DMS 273 (cell line): ENCODE measurements around the gene ADAMTS2.
"Not testable (repeated sequence)": the region's sequence is repeated elsewhere in the genome, so short reads cannot be mapped to it uniquely, and the experiment has no call there.

Experiments
- DNase-seq: peaks from one replicate; lab custom pipeline; 2025; ENCODE audit not compliant: unreplicated experiment; lab: John Stamatoyannopoulos, UW

ADAMTS2 gene

GRCh38 chr5:179118756-179119414, 226.4 kb downstream of the ADAMTS2 start:
- no peak for DNase-seq

- no peak for DNase-seq
These were observed 226.9 kb downstream of the ADAMTS2 start for GRCh38 chr5:179118338-179118737.

GRCh38 chr5:179115845-179116524, 229.3 kb downstream of the ADAMTS2 start:
- DNase-seq = no peak

- no peak for DNase-seq
These were observed 230.0 kb downstream of the ADAMTS2 start for GRCh38 chr5:179115307-179115706.

GRCh38 chr5:179114756-179115155, 230.5 kb downstream of the ADAMTS2 start:
- DNase-seq = no peak

- DNase-seq = no peak
These were observed 231.2 kb downstream of the ADAMTS2 start for GRCh38 chr5:179113945-179114641.

GRCh38 chr5:179113143-179113530, 232.1 kb downstream of the ADAMTS2 start:
- no peak for DNase-seq

- no peak for DNase-seq
These were observed 232.7 kb downstream of the ADAMTS2 start for GRCh38 chr5:179112469-179113142.

- DNase-seq = no peak
These were observed 233.7 kb downstream of the ADAMTS2 start for GRCh38 chr5:179111267-179112207.

- DNase-seq = no peak
These were observed 234.7 kb downstream of the ADAMTS2 start for GRCh38 chr5:179110528-179110927.

- DNase-seq = not testable (repeated sequence)
These were observed 244.0 kb downstream of the ADAMTS2 start for GRCh38 chr5:179101282-179101681.

- DNase-seq = no peak
These were observed 255.8 kb downstream of the ADAMTS2 start for GRCh38 chr5:179089502-179089901.

GRCh38 chr5:179080724-179081123, 264.5 kb downstream of the ADAMTS2 start:
- DNase-seq = no peak

- DNase-seq = no peak
These were observed 265.9 kb downstream of the ADAMTS2 start for GRCh38 chr5:179079165-179079987.

- DNase-seq = no peak
These were observed 279.6 kb downstream of the ADAMTS2 start for GRCh38 chr5:179065703-179066102.

GRCh38 chr5:179061025-179061424, 284.2 kb downstream of the ADAMTS2 start:
- no peak for DNase-seq
